ENCODE measurements around the gene CCNC.
"Not testable (repeated sequence)": the region's sequence is repeated elsewhere in the genome, so short reads cannot be mapped to it uniquely, and the experiment has no call there.

Gene CCNC

GRCh38 chr6:99602520-99603420 lies 34.3 kb upstream of the CCNC start:
- no peak for DNase-seq

GRCh38 chr6:99594696-99595095 lies 26.2 kb upstream of the CCNC start:
- not testable (repeated sequence) for DNase-seq

- no peak for DNase-seq
These were observed 24.4 kb upstream of the CCNC start for GRCh38 chr6:99592900-99593299.

GRCh38 chr6:99591673-99592364 lies 23.4 kb upstream of the CCNC start:
- DNase-seq = no peak

- no peak for DNase-seq
These were observed 22.5 kb upstream of the CCNC start for GRCh38 chr6:99590728-99591672.

GRCh38 chr6:99589907-99590493 lies 21.5 kb upstream of the CCNC start:
- no peak for DNase-seq

- no peak for DNase-seq
These were observed 20.8 kb upstream of the CCNC start for GRCh38 chr6:99589290-99589672.

- no peak for DNase-seq
These were observed 20.3 kb upstream of the CCNC start for GRCh38 chr6:99588618-99589289.

GRCh38 chr6:99587792-99588191 lies 19.3 kb upstream of the CCNC start:
- DNase-seq = no peak

- no peak for DNase-seq
These were observed 11.3 kb upstream of the CCNC start for GRCh38 chr6:99579781-99580180.

- DNase-seq = no peak
These were observed 7.2 kb upstream of the CCNC start for GRCh38 chr6:99575544-99576227.

GRCh38 chr6:99573980-99574617 lies 5.6 kb upstream of the CCNC start:
- DNase-seq = no peak

GRCh38 chr6:99563056-99563723 lies 5.3 kb downstream of the CCNC start:
- DNase-seq = no peak

- no peak for DNase-seq
These were observed 7.8 kb downstream of the CCNC start for GRCh38 chr6:99560668-99561067.

GRCh38 chr6:99559057-99559456 lies 9.4 kb downstream of the CCNC start:
- DNase-seq = no peak

- no peak for DNase-seq
These were observed 14.6 kb downstream of the CCNC start for GRCh38 chr6:99553888-99554287.

- DNase-seq = no peak
These were observed 18.3 kb downstream of the CCNC start for GRCh38 chr6:99550046-99550748.

- DNase-seq = no peak
These were observed 19.8 kb downstream of the CCNC start for GRCh38 chr6:99548706-99549105.

GRCh38 chr6:99547526-99547925 lies 20.9 kb downstream of the CCNC start:
- no peak for DNase-seq

- no peak for DNase-seq
These were observed 23.0 kb downstream of the CCNC start for GRCh38 chr6:99545442-99545841.

Measured in cerebellar nuclear complex (tissue), 1 donor.